ENCODE data around the gene MAP3K1.

The MAP3K1 gene

DNA sequence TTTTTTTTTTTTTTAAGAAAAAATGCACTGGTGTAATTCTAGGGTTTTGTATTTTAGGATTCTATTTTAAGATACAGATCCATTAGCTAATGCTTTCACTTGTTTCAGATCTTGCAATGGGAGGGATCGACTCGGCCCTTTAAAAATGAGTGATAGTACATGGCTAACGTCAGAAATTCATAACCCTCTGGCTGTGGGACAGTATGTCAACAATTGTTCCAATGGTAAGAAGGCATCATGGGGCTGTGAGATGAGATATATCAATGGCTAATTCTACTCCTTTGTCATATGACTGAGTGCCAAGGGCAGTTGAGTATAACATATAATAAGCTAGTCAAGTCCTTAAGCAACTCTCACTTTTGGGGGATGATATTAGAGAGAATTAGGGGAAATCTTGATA, 98.4 kb downstream of the MAP3K1 start:
- no peak for DNase-seq

DNA sequence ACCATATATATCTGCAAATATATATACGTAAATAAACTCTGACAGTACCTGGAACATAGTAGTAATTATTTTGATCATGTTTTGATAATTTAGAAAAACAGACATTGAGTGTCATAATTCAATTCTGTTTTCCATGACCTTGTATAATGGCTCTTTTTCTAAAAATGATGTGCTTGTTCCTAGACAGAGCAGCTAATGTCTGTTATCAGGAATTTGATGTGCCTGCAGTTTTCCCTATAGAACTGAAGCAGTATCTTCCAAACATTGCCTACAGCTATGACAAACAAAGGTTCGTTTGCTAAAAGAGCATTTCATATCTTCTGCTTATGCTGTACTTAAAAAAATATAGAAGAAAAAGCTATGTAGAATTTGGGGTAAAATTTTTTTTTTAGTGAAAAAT, 99.3 kb downstream of the MAP3K1 start:
- DNase-seq: no peak

DNA sequence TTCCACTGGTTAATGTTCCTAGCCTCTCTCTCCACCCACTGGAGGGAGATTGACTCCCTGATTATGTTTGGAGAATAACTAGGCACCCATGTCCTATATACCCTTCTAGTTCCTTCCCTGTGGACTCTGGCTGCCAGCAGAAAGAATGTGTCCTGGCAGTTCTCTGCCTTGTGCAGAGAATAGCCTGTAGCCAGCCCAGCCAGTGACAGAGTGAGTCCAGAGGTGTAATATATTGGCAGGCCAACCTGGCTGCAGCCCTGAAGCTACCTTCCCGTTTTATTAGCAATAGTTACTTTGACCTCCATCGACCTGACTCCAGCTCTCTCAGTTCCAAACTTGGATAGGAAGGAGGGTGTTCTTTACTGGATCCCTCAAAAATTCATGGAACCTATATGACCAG, 102.2 kb downstream of the MAP3K1 start:
- no peak for DNase-seq

DNA sequence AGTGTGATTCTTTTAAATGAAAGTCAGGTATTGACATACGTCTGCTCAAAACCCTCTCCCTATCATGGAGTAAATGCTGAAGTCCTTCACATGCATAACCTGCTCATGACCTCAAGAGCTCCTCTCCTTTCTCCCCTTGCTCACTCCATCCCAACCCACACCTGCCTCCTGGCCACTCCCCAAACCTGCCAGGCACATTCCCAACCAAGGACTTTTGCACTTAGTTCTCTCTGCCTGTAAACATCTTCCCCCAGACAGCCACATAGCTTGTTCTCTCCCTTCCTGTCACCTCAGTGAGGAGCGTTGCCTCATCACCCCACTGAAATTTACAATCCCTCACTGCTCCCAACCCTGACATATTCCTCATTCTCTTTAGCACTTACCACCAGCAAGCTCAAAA, 102.7 kb downstream of the MAP3K1 start:
- no peak for DNase-seq

DNA sequence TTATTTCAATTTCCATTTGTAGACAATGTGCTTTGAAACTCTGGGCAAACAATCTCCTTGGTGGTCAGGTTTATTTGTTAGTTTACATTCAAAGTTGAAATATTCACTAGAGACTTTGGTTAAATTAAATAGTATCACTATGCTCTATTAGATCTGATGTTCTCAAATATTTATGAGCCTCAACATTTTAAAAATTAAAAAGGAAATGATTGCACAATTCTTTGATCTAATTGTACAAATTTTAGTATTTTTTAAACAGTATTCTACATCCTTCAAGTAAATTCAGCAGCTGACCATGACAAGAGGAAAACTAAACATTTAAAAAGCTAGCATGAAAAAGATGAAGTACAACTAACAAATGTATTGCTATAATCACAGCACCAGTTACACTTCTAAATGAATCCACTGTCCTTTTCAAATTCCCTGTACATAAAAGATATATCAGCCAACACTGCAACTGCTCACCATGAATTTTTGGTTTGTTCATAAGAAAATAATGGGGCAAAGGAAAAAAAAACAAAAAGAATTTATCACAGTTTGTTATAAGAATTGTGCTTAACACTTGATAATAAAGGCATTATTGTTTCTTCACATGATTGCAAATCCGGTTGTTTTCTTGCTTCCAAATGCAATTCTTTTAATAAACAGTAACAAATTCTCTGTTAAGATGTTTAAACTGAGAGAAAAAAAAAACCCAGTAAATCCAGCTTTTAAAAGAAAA, 104.8 kb downstream of the MAP3K1 start:
- DNase-seq: no peak

DNA sequence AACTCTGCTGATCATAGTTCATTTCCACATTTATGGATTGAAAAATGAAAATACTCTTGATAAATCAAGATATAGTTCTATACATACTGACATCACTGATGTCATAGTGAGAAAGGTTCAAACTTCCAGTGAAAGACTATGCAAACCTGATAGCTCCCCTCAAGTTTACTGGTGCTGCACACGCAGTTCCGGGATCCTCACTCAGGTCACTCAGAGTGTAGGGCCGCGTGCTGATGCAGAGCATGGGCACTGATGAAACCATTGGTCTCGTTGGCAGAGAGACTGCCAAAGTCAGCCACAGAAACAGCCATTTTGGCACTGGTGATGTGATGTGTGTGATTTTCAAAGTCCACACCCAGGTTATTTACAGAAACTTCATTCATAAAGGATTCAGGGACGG, 107.6 kb downstream of the MAP3K1 start:
- DNase-seq: no peak

DNA sequence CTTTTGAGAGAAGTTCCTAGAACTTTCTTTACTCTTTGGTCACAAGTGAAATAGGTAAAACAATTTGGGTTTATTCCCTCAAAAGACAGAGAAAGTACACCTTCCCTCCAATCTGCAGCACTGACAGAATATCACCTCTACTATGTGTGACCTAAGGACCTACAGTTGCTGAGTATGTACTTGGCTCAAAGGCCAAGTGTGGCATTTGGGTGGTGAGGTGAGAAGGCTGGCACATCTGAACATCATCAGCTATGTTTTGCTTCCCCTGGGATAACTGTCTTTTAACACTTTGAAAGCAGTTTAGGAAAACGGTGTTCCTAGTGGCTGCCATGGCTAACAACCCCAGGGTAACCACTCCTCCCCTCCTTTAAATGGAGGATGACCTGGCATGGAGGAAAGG, 119.0 kb downstream of the MAP3K1 start:
- no peak for DNase-seq

DNA sequence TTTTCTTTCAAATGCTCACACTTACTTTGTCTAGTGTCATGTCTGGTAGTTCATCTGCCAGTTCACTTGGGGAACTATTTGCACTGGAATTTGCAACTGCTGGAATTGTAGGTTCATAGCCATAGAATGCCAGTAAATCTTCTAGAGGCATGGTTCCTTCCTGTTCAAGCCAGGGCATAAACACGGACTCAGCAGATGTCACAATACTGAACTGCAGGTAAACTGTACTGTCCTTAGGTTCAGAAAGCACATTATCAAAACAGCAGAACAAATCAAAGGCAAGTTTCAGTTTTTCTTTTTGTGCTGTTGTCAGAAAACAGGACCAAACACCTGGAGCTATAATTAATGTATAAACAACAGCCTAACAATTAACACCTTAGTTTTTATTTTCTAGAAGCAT, 123.5 kb downstream of the MAP3K1 start:
- DNase-seq: no peak

DNA sequence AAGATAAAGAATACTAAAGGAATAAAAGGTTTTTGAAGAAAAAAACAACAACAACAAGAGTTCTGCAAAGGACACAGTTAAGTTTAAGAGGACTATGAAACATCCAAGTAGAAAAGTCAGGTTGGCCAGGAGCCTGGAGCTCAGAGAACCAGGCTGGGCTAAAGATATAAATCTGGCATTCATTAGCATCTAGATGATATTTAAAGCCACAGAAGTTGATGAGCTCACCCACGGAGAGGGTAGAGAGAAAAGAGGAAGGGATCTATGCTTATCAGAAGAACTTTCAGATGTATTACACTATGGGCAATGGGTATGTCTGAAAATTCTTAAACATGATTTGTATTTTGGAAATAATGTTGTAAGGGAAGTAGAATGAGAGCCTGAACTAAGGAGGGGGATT, 126.6 kb downstream of the MAP3K1 start:
- no peak for DNase-seq

All from activated effector memory CD4-positive, alpha-beta T cell treated with anti-CD3 and anti-CD28 coated beads, Interleukin-2, amount 50 U/mL, for 16 hours (primary cell).